Measurements from ENCODE around the gene NSD1. TPM values are rescaled to one million over a fixed set of nuclear protein-coding genes. Genes with fewer than 3 reads are reported as not detected.
"Not testable (repeated sequence)": the region's sequence is repeated elsewhere in the genome, so short reads cannot be mapped to it uniquely, and the experiment has no call there.

The NSD1 gene
- total RNA-seq, 4 donors from 2014 or later = 25.4 to 32.7 (median 29.0) TPM

DNA sequence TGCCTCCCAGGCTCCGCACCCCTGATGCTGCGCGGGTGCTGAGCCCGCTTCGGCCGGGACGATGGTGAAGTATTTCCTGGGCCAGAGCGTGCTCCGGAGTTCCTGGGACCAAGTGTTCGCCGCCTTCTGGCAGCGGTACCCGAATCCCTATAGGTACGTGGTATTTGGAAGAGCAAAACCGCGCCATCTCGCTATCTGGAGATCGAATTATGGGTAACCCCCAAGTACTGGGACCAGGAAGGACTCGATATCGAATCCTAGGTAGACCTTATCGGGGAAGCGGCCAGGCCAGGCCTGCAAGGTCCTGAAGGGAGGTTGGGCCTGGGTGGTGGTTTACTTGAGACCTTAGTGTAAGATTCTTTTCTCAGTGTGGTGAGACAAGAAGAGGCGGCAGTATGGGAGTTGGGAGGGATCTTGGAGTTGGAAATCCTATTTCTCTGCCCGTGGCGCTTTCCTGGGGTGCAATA is 170.4 kb downstream of the NSD1 start:
- Histone ChIP-seq H3K4me3 (peak overlapping the region; percentile 84 to 99 (median 96)), H3K9me3 (no peaks in the 10 kb centered on the region), H3K36me3 (peaks cover 0 to 22% of the 10 kb centered on the region in 2 donors), H3K27me3 (no peaks in the 10 kb centered on the region), H3K27ac (peak overlapping the region; percentile 83 to 95 (median 92)), H3K4me1 (peaks cover 41 to 45% of the 10 kb centered on the region in 2 donors)
- ATAC-seq (peak; percentile 9 to 11), DNase-seq (no peak)
- in situ Hi-C loops (cut with MboI; ENCODE audit: low sequenced_read_pairs in 4 of 4) (loop anchor here in 1 of 4 donors (10.0 kb wide), 1 partner anchor 179 kb away; no protein-coding TSS in a partner anchor), intact Hi-C loops (cut with DNase I; ENCODE audit: low total_unique reads) (loop anchor here (2.0 to 5.0 kb wide), 3 partner anchors 47 to 189 kb away; partner anchors contain the start of genes LMAN2 and NSD1)
- no peak for TF ChIP-seq POLR2A (IDR thresholded peaks at IDR 0.05)
- TF ChIP-seq, protein P1, sequence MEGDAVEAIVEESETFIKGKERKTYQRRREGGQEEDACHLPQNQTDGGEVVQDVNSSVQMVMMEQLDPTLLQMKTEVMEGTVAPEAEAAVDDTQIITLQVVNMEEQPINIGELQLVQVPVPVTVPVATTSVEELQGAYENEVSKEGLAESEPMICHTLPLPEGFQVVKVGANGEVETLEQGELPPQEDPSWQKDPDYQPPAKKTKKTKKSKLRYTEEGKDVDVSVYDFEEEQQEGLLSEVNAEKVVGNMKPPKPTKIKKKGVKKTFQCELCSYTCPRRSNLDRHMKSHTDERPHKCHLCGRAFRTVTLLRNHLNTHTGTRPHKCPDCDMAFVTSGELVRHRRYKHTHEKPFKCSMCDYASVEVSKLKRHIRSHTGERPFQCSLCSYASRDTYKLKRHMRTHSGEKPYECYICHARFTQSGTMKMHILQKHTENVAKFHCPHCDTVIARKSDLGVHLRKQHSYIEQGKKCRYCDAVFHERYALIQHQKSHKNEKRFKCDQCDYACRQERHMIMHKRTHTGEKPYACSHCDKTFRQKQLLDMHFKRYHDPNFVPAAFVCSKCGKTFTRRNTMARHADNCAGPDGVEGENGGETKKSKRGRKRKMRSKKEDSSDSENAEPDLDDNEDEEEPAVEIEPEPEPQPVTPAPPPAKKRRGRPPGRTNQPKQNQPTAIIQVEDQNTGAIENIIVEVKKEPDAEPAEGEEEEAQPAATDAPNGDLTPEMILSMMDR (IDR thresholded peaks at IDR 0.05 in 4 of 5, conservative IDR thresholded peaks at IDR 0.05 in 1 of 5) = no peak

GRCh38 chr5:177304392-177305119 is 171.0 kb downstream of the NSD1 start:
- in situ Hi-C loops (cut with MboI; ENCODE audit: low sequenced_read_pairs in 4 of 4) (loop anchor here in 1 of 4 donors (10.0 kb wide), 1 partner anchor 180 kb away; no protein-coding TSS in a partner anchor), intact Hi-C loops (cut with DNase I; ENCODE audit: low total_unique reads) (loop anchor here (5.0 kb wide), 1 partner anchor 172 kb away; the partner anchor contains the start of gene NSD1)
- Histone ChIP-seq H3K27me3 (no peaks in the 10 kb centered on the region), H3K4me1 (peaks cover 47 to 51% of the 10 kb centered on the region in 2 donors), H3K27ac (peak overlapping the region; percentile 83 to 95 (median 92)), H3K36me3 (peaks cover 0 to 22% of the 10 kb centered on the region in 2 donors), H3K9me3 (no peaks in the 10 kb centered on the region), H3K4me3 (peak overlapping the region; percentile 84 to 99 (median 96))
- ATAC-seq (no peak), DNase-seq (no peak)
- TF ChIP-seq, protein P1 (IDR thresholded peaks at IDR 0.05 in 4 of 5, conservative IDR thresholded peaks at IDR 0.05 in 1 of 5) = no peak

GRCh38 chr5:177306103-177306640 is 172.6 kb downstream of the NSD1 start:
- H3K4me3 ChIP-seq; H3K9me3 ChIP-seq; H3K27me3 ChIP-seq; H3K27ac ChIP-seq; ATAC-seq; intact Hi-C loops (cut with DNase I; ENCODE audit: low total_unique reads); DNase-seq: not testable (repeated sequence)
- in situ Hi-C loops (cut with MboI; ENCODE audit: low sequenced_read_pairs in 4 of 4) = loop anchor here in 1 of 4 donors (10.0 kb wide), 1 partner anchor 181 kb away; no protein-coding TSS in a partner anchor
- H3K36me3 ChIP-seq = peaks cover 0 to 22% of the 10 kb centered on the region in 2 donors
- H3K4me1 ChIP-seq = peaks cover 41 to 47% of the 10 kb centered on the region in 2 donors

DNA sequence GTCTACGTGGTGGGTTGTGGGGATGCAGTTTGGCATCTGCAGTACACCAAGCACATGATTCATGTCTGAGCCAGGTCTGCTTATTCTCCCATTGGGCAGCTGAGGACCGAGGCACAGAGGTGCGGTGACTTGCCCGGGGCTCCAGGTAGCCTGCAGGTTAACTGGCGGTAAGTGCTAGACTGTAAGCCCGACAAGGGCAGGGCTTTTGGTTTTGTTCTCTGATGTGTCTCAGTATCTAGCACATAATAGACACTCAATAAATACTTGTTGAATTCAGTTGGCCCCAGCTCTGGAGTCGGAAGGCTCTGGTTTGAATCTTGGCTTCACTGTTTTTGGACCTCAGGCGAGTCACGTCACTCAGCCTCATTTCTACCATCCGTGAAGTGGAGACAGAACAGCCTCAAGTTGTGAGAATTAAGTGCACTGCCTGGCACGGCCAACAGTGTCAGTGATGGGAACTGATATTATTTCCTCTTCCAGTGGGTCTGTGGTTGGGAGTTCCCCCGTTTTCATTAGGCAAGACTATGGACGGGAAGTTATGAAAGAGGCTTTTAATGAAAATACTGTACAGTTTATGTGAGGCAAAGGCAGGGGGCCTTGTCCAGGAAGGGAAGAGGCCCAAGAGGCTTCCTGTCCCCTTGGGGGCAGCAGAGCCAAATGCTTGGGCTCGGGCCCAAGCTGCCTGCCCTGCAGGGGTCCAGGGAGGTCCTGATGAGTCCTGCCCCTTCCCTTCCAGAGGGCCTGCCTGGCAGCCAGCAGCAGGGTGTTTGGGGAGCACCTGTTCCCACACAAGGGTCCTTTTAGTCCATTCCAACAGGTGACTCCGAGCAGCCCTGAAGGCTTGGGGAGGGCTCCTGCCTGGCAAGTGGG is 173.3 kb downstream of the NSD1 start:
- ATAC-seq (no peak), DNase-seq (no peak)
- H3K27ac ChIP-seq = peak overlapping the region in 1 of 4 donors; percentile 6
- no peaks in the 10 kb centered on the region for H3K27me3 ChIP-seq
- H3K4me3 ChIP-seq = no peak overlapping the region
- peaks cover 0 to 22% of the 10 kb centered on the region in 2 donors for H3K36me3 ChIP-seq
- no peaks in the 10 kb centered on the region for H3K9me3 ChIP-seq
- in situ Hi-C loops (cut with MboI; ENCODE audit: low sequenced_read_pairs in 4 of 4) (loop anchor here in 1 of 4 donors (10.0 kb wide), 1 partner anchor 182 kb away; no protein-coding TSS in a partner anchor), intact Hi-C loops (cut with DNase I; ENCODE audit: low total_unique reads) (no loop called here)
- TF ChIP-seq POLR2A (IDR thresholded peaks at IDR 0.05) = no peak
- TF ChIP-seq, protein P1 (IDR thresholded peaks at IDR 0.05 in 4 of 5, conservative IDR thresholded peaks at IDR 0.05 in 1 of 5) = no peak
- peaks cover 39 to 47% of the 10 kb centered on the region in 2 donors for H3K4me1 ChIP-seq

All from gastrocnemius medialis (tissue), 4 donors.